ENCODE measurements around the gene EFNB1. TPM values are rescaled to one million over a fixed set of nuclear protein-coding genes. Genes with fewer than 3 reads are reported as not detected.

The EFNB1 gene
- total and polyA plus RNA-seq, 2 of the 4 experiments (the other 2 are of a cell fraction) = 17.9 to 26.8 TPM

GRCh38 chrX:68876731-68877130 lies 47.9 kb downstream of the EFNB1 start:
- Histone ChIP-seq H3K14ac (replicated peaks; ENCODE audit: low read depth, low read length) (no peak overlapping the region), H3K27me3 (ENCODE audit: control insufficient read depth, insufficient read depth, low read length) (peaks cover 65% of the 10 kb centered on the region), H2BK20ac (ENCODE audit: low read depth, low read length) (no peak overlapping the region), H3K56ac (ENCODE audit: extremely low read depth, insufficient read depth, low read length) (no peak overlapping the region), H3K27ac (ENCODE audit: insufficient read depth, low read length) (no peak overlapping the region), H2AK9ac (replicated peaks; ENCODE audit: low read depth, low read length, poor library complexity) (no peak overlapping the region), H3K4me3 (ENCODE audit: insufficient read depth, low read depth, low read length) (no peak overlapping the region), H3K4me2 (ENCODE audit: low read depth, low read length) (no peak overlapping the region), H3K36me3 (ENCODE audit: control insufficient read depth, insufficient read depth, low read length) (no peaks in the 10 kb centered on the region), H4K91ac (ENCODE audit: insufficient read depth, low read depth, low read length) (no peak overlapping the region), H2AK5ac (ENCODE audit: low read depth, low read length) (no peak overlapping the region), H3K9me3 (ENCODE audit: control insufficient read depth, insufficient read depth, low read length) (no peaks in the 10 kb centered on the region), H3K4ac (ENCODE audit: low read depth, low read length) (no peak overlapping the region), H2BK120ac (ENCODE audit: low read depth, low read length) (no peak overlapping the region), H3K79me1 (ENCODE audit: low read depth in 1 of 2, low read length in 2 of 2) (no peaks in the 10 kb centered on the region), H3K9ac (ENCODE audit: low read depth, low read length) (no peak overlapping the region), H4K8ac (ENCODE audit: low read depth in 2 of 2, low read length in 2 of 2) (no peak overlapping the region), H4K20me1 (ENCODE audit: insufficient read depth, low read length) (no peaks in the 10 kb centered on the region), H2BK15ac (ENCODE audit: low read depth, low read length) (no peak overlapping the region), H2BK5ac (ENCODE audit: low read depth, low read length, poor library complexity, severe bottlenecking) (no peak overlapping the region), H2AFZ (replicated peaks; ENCODE audit: low read length, poor library complexity) (no peak overlapping the region), H3K9me1 (ENCODE audit: insufficient read depth, low read length) (no peaks in the 10 kb centered on the region), H4K5ac (ENCODE audit: low read depth, low read length) (no peak overlapping the region), H3K18ac (ENCODE audit: low read depth, low read length) (no peak overlapping the region), H3K4me1 (ENCODE audit: control insufficient read depth, insufficient read depth, low read length) (no peaks in the 10 kb centered on the region), H3K23ac (ENCODE audit: low read depth, low read length) (no peak overlapping the region)
- no TSS peak for BruUV-seq (replicated peaks)
- in situ Hi-C loops (cut with MboI; ENCODE audit: low sequenced_read_pairs) (no loop called here), intact Hi-C loops (cut with micrococcal nuclease) (no loop called here), dilution Hi-C loops (cut with HindIII; ENCODE audit: low sequenced_read_pairs, unreplicated experiment) (no loop called here)
- 56% methylated on average over 6 of the region's 6 CpGs; no CpG with 5 or more reads in 1 of the 2 experiments for whole genome bisulfite sequencing, 2 experiments (ENCODE audit: extremely low coverage in 2 of 2, insufficient read length in 1 of 2)
- DNase-seq (no peak), ATAC-seq (ENCODE audit: low read depth) (no peak)
- ChIA-PET CTCF (no interaction called here), POLR2A (ENCODE audit: unreplicated experiment) (no interaction called here)
- TF ChIP-seq MXI1 (IDR thresholded peaks at IDR 0.05; ENCODE audit: borderline replicate concordance, low read depth, low read length) (no peak), CEBPB (IDR thresholded peaks at IDR 0.05; ENCODE audit: low read depth, low read length) (no peak)
